Loucy (cell line): Measurements from ENCODE around the gene DDX31.

Experiments used
- H2AFZ ChIP-seq: fragments of 200-600 bp; sonication (generic); 2 replicates; pipeline ENCODE4 v1.6.0; 2016; ENCODE audit warnings: antibody characterized with exemption, mild to moderate bottlenecking, low read length, moderate library complexity
- H3F3A ChIP-seq: fragments of 200-600 bp; 2 replicates; pipeline ENCODE4 v1.6.0; 2016; ENCODE audit warnings: antibody characterized with exemption, low read depth, mild to moderate bottlenecking
- H3K27me3 ChIP-seq: fragments of 200-600 bp; sonication (generic); 2 replicates; pipeline ENCODE4 v1.6.1; 2014; ENCODE audit warnings: low read length, mild to moderate bottlenecking; ENCODE audit not compliant: insufficient read depth, poor library complexity, severe bottlenecking
- H3K36me3 ChIP-seq: fragments of 200-600 bp; sonication (generic); 2 replicates; pipeline ENCODE4 v1.6.1; 2016; ENCODE audit warnings: low read length; ENCODE audit not compliant: insufficient read depth
- H3K4me1 ChIP-seq: fragments of 200-600 bp; sonication (generic); 2 replicates; pipeline ENCODE4 v1.5.1; 2014; ENCODE audit warnings: low read length, mild to moderate bottlenecking; ENCODE audit not compliant: insufficient read depth, poor library complexity, severe bottlenecking
- H3K4me2 ChIP-seq: fragments of 200-600 bp; sonication (generic); 2 replicates; pipeline ENCODE4 v1.6.0; 2014; ENCODE audit warnings: antibody characterized with exemption, low read length, low read depth, mild to moderate bottlenecking; ENCODE audit not compliant: poor library complexity, severe bottlenecking
- H3K4me3 ChIP-seq: fragments of 200-600 bp; sonication (generic); 2 replicates; pipeline ENCODE4 v1.5.1; 2014; ENCODE audit warnings: low read length, mild to moderate bottlenecking, mixed read lengths; ENCODE audit not compliant: poor library complexity, severe bottlenecking
- H3K79me2 ChIP-seq: fragments of 200-600 bp; sonication (generic); 2 replicates; pipeline ENCODE4 v1.6.1; 2014; ENCODE audit warnings: low read length; ENCODE audit not compliant: insufficient read depth
- H3K9ac ChIP-seq: fragments of 200-600 bp; sonication (generic); 2 replicates; pipeline ENCODE4 v1.6.0; 2014; ENCODE audit warnings: mild to moderate bottlenecking, low read depth, low read length, moderate library complexity; ENCODE audit not compliant: poor library complexity, severe bottlenecking
- H3K9me2 ChIP-seq: fragments of 200-600 bp; sonication (generic); replicated peaks from 2 replicates; pipeline ENCODE4 v1.6.1; 2016; ENCODE audit warnings: low read depth, low read length, mixed read lengths
- H3K9me3 ChIP-seq: fragments of 200-600 bp; sonication (generic); 2 replicates; pipeline ENCODE4 v1.6.1; 2014; ENCODE audit warnings: mild to moderate bottlenecking, antibody characterized with exemption, low read length, low read depth; ENCODE audit not compliant: insufficient read depth
- H4K20me1 ChIP-seq: fragments of 200-600 bp; sonication (generic); 2 replicates; pipeline ENCODE4 v1.6.0; 2014; ENCODE audit warnings: antibody characterized with exemption, low read length, mild to moderate bottlenecking; ENCODE audit not compliant: insufficient read depth, poor library complexity, severe bottlenecking
- CTCF ChIP-seq: fragments of 200-600 bp; sonication (generic); conservative IDR thresholded peaks from 2 replicates; pipeline ENCODE4 v1.5.1; 2014; ENCODE audit warnings: mild to moderate bottlenecking, antibody characterized with exemption, low read length
- EZH2phosphoT487 ChIP-seq: fragments of 200-600 bp; IDR thresholded peaks from 2 replicates; pipeline ENCODE4 v1.6.1; 2018; ENCODE audit warnings: antibody characterized with exemption, mild to moderate bottlenecking, moderate library complexity, borderline replicate concordance

Gene DDX31

GRCh38 chr9:132645306-132645705 lies 24.5 kb downstream of the DDX31 start:
- Histone ChIP-seq H2AFZ (no peak overlapping the region), H3K27me3 (no peaks in the 10 kb centered on the region), H3K79me2 (no peaks in the 10 kb centered on the region), H3F3A (no peaks in the 10 kb centered on the region), H3K9ac (no peak overlapping the region), H3K9me3 (no peaks in the 10 kb centered on the region), H3K4me1 (no peaks in the 10 kb centered on the region), H3K36me3 (peaks cover 88% of the 10 kb centered on the region; the same call in 1 of the 2 replicates), H3K4me3 (no peak overlapping the region), H3K4me2 (no peak overlapping the region), H4K20me1 (no peaks in the 10 kb centered on the region), H3K9me2 (no peaks in the 10 kb centered on the region)
- TF ChIP-seq CTCF: no peak
- TF ChIP-seq EZH2phosphoT487: no peak

GRCh38 chr9:132644251-132644650 lies 25.5 kb downstream of the DDX31 start:
- Histone ChIP-seq H3K36me3 (peaks cover 82% of the 10 kb centered on the region; the same call in 1 of the 2 replicates), H3F3A (no peaks in the 10 kb centered on the region), H3K9me2 (no peaks in the 10 kb centered on the region), H4K20me1 (no peaks in the 10 kb centered on the region), H3K9ac (no peak overlapping the region), H3K4me3 (no peak overlapping the region), H3K4me1 (no peaks in the 10 kb centered on the region), H3K79me2 (no peaks in the 10 kb centered on the region), H3K27me3 (no peaks in the 10 kb centered on the region), H2AFZ (no peak overlapping the region), H3K4me2 (no peak overlapping the region), H3K9me3 (no peaks in the 10 kb centered on the region)
- peak; percentile 61 for TF ChIP-seq CTCF
- TF ChIP-seq EZH2phosphoT487: no peak

GRCh38 chr9:132641216-132641615 lies 28.6 kb downstream of the DDX31 start:
- no peak overlapping the region for H3K4me3 ChIP-seq
- H3K4me2 ChIP-seq: no peak overlapping the region
- H3K9me3 ChIP-seq: no peaks in the 10 kb centered on the region
- H3K9ac ChIP-seq: no peak overlapping the region
- H4K20me1 ChIP-seq: no peaks in the 10 kb centered on the region
- H3F3A ChIP-seq: no peaks in the 10 kb centered on the region
- H3K36me3 ChIP-seq: peaks cover 63% of the 10 kb centered on the region; the same call in 1 of the 2 replicates
- no peaks in the 10 kb centered on the region for H3K9me2 ChIP-seq
- H3K79me2 ChIP-seq: no peaks in the 10 kb centered on the region
- no peak for TF ChIP-seq EZH2phosphoT487
- no peak for TF ChIP-seq CTCF
- H3K27me3 ChIP-seq: no peaks in the 10 kb centered on the region
- H3K4me1 ChIP-seq: no peaks in the 10 kb centered on the region
- H2AFZ ChIP-seq: no peak overlapping the region
